ENCODE data around the gene MKNK2. TPM values are rescaled to one million over a fixed set of nuclear protein-coding genes. Genes with fewer than 3 reads are reported as not detected.

Gene MKNK2
- total and polyA plus RNA-seq, 2 experiments from 2014 or later: 28.9 to 78.6 TPM

GRCh38 chr19:2059422-2060201 is 8.6 kb upstream of the MKNK2 start:
- TF ChIP-seq EZH2phosphoT487 (IDR thresholded peaks at IDR 0.05; ENCODE audit: insufficient read depth, low read depth) (no peak), EZH2 (IDR thresholded peaks at IDR 0.05; ENCODE audit: insufficient read depth, poor library complexity, severe bottlenecking) (no peak)
- Histone ChIP-seq H3K9me3 (ENCODE audit: low read depth) (no peaks in the 10 kb centered on the region), H3K4me3 (0 out of 2 replicates have a peak overlapping the region, but pooled peaks have one; percentile 13), H3K27me3 (replicated peaks; ENCODE audit: insufficient read depth) (no peaks in the 10 kb centered on the region), H3K27ac (peak overlapping the region; percentile 98), H3K4me2 (ENCODE audit: unreplicated experiment) (peak overlapping the region; percentile 76), H3K9me2 (ENCODE audit: insufficient read depth) (no peaks in the 10 kb centered on the region), H3K4me1 (ENCODE audit: insufficient read depth) (peaks cover 34% of the 10 kb centered on the region), H3K79me2 (ENCODE audit: insufficient read depth) (no peaks in the 10 kb centered on the region), H2AFZ (peak overlapping the region; percentile 28; the same call in 1 of the 2 replicates), H3K36me3 (ENCODE audit: low read depth) (no peaks in the 10 kb centered on the region), H4K20me1 (ENCODE audit: insufficient read depth) (no peaks in the 10 kb centered on the region), H3F3A (ENCODE audit: insufficient read depth) (peaks cover 11% of the 10 kb centered on the region), H3K9ac (peak overlapping the region; percentile 91)
- peak; percentile 93 for DNase-seq
- 18 to 25% methylated on average over 18 to 22 of the region's 24 CpGs for WGBS, 2 experiments (ENCODE audit: low coverage in 1 of 2, low lambda C conversion rate in 2 of 2, missing lambda C conversion rate in 2 of 2)
- in situ Hi-C loops (cut with MboI): no loop called here

- Histone ChIP-seq H2AFZ (0 out of 2 replicates have a peak overlapping the region, but pooled peaks have one; percentile 22), H3K27me3 (replicated peaks; ENCODE audit: insufficient read depth) (no peaks in the 10 kb centered on the region), H3F3A (ENCODE audit: insufficient read depth) (peaks cover 11% of the 10 kb centered on the region), H3K4me2 (ENCODE audit: unreplicated experiment) (peak overlapping the region; percentile 76), H4K20me1 (ENCODE audit: insufficient read depth) (no peaks in the 10 kb centered on the region), H3K9me2 (ENCODE audit: insufficient read depth) (no peaks in the 10 kb centered on the region), H3K9ac (peak overlapping the region; percentile 91), H3K4me1 (ENCODE audit: insufficient read depth) (peaks cover 33% of the 10 kb centered on the region), H3K4me3 (no peak overlapping the region), H3K9me3 (ENCODE audit: low read depth) (no peaks in the 10 kb centered on the region), H3K79me2 (ENCODE audit: insufficient read depth) (no peaks in the 10 kb centered on the region), H3K27ac (peak overlapping the region; percentile 98), H3K36me3 (ENCODE audit: low read depth) (no peaks in the 10 kb centered on the region)
- 83 to 86% methylated on average over 27 of the region's 27 CpGs for WGBS, 2 experiments (ENCODE audit: low coverage in 1 of 2, low lambda C conversion rate in 2 of 2, missing lambda C conversion rate in 2 of 2)
- DNase-seq: no peak
- TF ChIP-seq EZH2 (IDR thresholded peaks at IDR 0.05; ENCODE audit: insufficient read depth, poor library complexity, severe bottlenecking): no peak
- in situ Hi-C loops (cut with MboI): no loop called here
Observed at GRCh38 chr19:2058570-2059421, 7.8 kb upstream of the MKNK2 start.

GRCh38 chr19:2057484-2058469 is 6.7 kb upstream of the MKNK2 start:
- Histone ChIP-seq H3K79me2 (ENCODE audit: insufficient read depth) (no peaks in the 10 kb centered on the region), H3K9ac (no peak overlapping the region), H3K27me3 (replicated peaks; ENCODE audit: insufficient read depth) (no peaks in the 10 kb centered on the region), H2AFZ (no peak overlapping the region), H3K27ac (peak overlapping the region; percentile 98), H3K9me2 (ENCODE audit: insufficient read depth) (no peaks in the 10 kb centered on the region), H3F3A (ENCODE audit: insufficient read depth) (peaks cover 11% of the 10 kb centered on the region), H3K4me2 (ENCODE audit: unreplicated experiment) (no peak overlapping the region), H3K4me1 (ENCODE audit: insufficient read depth) (peaks cover 33% of the 10 kb centered on the region), H3K36me3 (ENCODE audit: low read depth) (no peaks in the 10 kb centered on the region), H3K4me3 (no peak overlapping the region), H3K9me3 (ENCODE audit: low read depth) (no peaks in the 10 kb centered on the region), H4K20me1 (ENCODE audit: insufficient read depth) (no peaks in the 10 kb centered on the region)
- in situ Hi-C loops (cut with MboI): no loop called here
- TF ChIP-seq EZH2 (IDR thresholded peaks at IDR 0.05; ENCODE audit: insufficient read depth, poor library complexity, severe bottlenecking) (no peak), EZH2phosphoT487 (IDR thresholded peaks at IDR 0.05; ENCODE audit: insufficient read depth, low read depth) (no peak)
- no peak for DNase-seq
- WGBS, 2 experiments (ENCODE audit: low coverage in 1 of 2, low lambda C conversion rate in 2 of 2, missing lambda C conversion rate in 2 of 2): 93 to 94% methylated on average over 19 to 23 of the region's 23 CpGs

GRCh38 chr19:2056837-2057192 is 5.8 kb upstream of the MKNK2 start:
- no peaks in the 10 kb centered on the region for H3K27me3 ChIP-seq (replicated peaks; ENCODE audit: insufficient read depth)
- no peaks in the 10 kb centered on the region for H3K79me2 ChIP-seq (ENCODE audit: insufficient read depth)
- in situ Hi-C loops (cut with MboI): no loop called here
- no peak overlapping the region for H2AFZ ChIP-seq
- H3K9me3 ChIP-seq (ENCODE audit: low read depth): no peaks in the 10 kb centered on the region
- H3K4me3 ChIP-seq: no peak overlapping the region
- H3K9me2 ChIP-seq (ENCODE audit: insufficient read depth): no peaks in the 10 kb centered on the region
- no peak for TF ChIP-seq EZH2phosphoT487 (IDR thresholded peaks at IDR 0.05; ENCODE audit: insufficient read depth, low read depth)
- no peak for TF ChIP-seq EZH2 (IDR thresholded peaks at IDR 0.05; ENCODE audit: insufficient read depth, poor library complexity, severe bottlenecking)
- no peaks in the 10 kb centered on the region for H4K20me1 ChIP-seq (ENCODE audit: insufficient read depth)
- 70 to 72% methylated on average over 5 of the region's 5 CpGs for WGBS, 2 experiments (ENCODE audit: low coverage in 1 of 2, low lambda C conversion rate in 2 of 2, missing lambda C conversion rate in 2 of 2)
- no peaks in the 10 kb centered on the region for H3K36me3 ChIP-seq (ENCODE audit: low read depth)
- H3K27ac ChIP-seq: 0 out of 2 replicates have a peak overlapping the region, but pooled peaks have one; percentile 27
- no peak for DNase-seq
- peaks cover 11% of the 10 kb centered on the region for H3F3A ChIP-seq (ENCODE audit: insufficient read depth)
- no peak overlapping the region for H3K4me2 ChIP-seq (ENCODE audit: unreplicated experiment)
- peaks cover 31% of the 10 kb centered on the region for H3K4me1 ChIP-seq (ENCODE audit: insufficient read depth)
- H3K9ac ChIP-seq: no peak overlapping the region
